ENCODE results near the gene L1CAM.

L1CAM gene

GRCh38 chrX:153883163-153883843, 2.7 kb downstream of the L1CAM start:
- CTCF ChIA-PET: interaction anchor here (1.0 to 1.1 kb wide), 2 partner anchors 26 to 64 kb away, joined by 3 read pairs; no protein-coding TSS in a partner anchor
- H3K27ac ChIP-seq (ENCODE audit: insufficient read depth in 1 of 2, low read depth in 1 of 2, low read length in 2 of 2, poor library complexity in 1 of 2, severe bottlenecking in 2 of 2): no peak overlapping the region
- H3K4me1 ChIP-seq (ENCODE audit: control extremely low read depth in 1 of 4, control insufficient read depth in 4 of 4, insufficient read depth in 4 of 4, low read length in 3 of 4): peaks cover 0 to 18% (median 14%) of the 10 kb centered on the region in 4 experiments
- peaks cover 0 to 96% (median 21%) of the 10 kb centered on the region in 5 experiments for H3K27me3 ChIP-seq (replicated peaks in 2 of 5; ENCODE audit: control insufficient read depth in 4 of 5, insufficient read depth in 5 of 5, low read length in 4 of 5)
- no peak for DNase-seq
- POLR2A ChIA-PET: no interaction called here
- H3K36me3 ChIP-seq (ENCODE audit: control insufficient read depth in 4 of 4, insufficient read depth in 4 of 4, low read length in 3 of 4): no peaks in the 10 kb centered on the region
- WGBS (ENCODE audit: insufficient coverage): 64% methylated on average over 11 of the region's 13 CpGs
- H3K9me3 ChIP-seq (ENCODE audit: control extremely low read depth in 1 of 5, control insufficient read depth in 4 of 5, insufficient read depth in 2 of 5, low read depth in 1 of 5, low read length in 4 of 5): peaks cover 0 to 2% (median 0%) of the 10 kb centered on the region in 5 experiments
- no peak overlapping the region for H3K4me3 ChIP-seq (ENCODE audit: control insufficient read depth in 1 of 7, extremely low read depth in 1 of 7, insufficient read depth in 4 of 7, low read depth in 2 of 7, low read length in 6 of 7)

GRCh38 chrX:153882557-153882956, 3.4 kb downstream of the L1CAM start:
- no peak for DNase-seq
- Histone ChIP-seq H3K27me3 (replicated peaks in 2 of 5; ENCODE audit: control insufficient read depth in 4 of 5, insufficient read depth in 5 of 5, low read length in 4 of 5) (peaks cover 0 to 96% (median 18%) of the 10 kb centered on the region in 5 experiments), H3K9me3 (ENCODE audit: control extremely low read depth in 1 of 5, control insufficient read depth in 4 of 5, insufficient read depth in 2 of 5, low read depth in 1 of 5, low read length in 4 of 5) (no peaks in the 10 kb centered on the region), H3K4me1 (ENCODE audit: control extremely low read depth in 1 of 4, control insufficient read depth in 4 of 4, insufficient read depth in 4 of 4, low read length in 3 of 4) (peaks cover 0 to 25% (median 19%) of the 10 kb centered on the region in 4 experiments), H3K27ac (ENCODE audit: insufficient read depth in 1 of 2, low read depth in 1 of 2, low read length in 2 of 2, poor library complexity in 1 of 2, severe bottlenecking in 2 of 2) (no peak overlapping the region), H3K36me3 (ENCODE audit: control insufficient read depth in 4 of 4, insufficient read depth in 4 of 4, low read length in 3 of 4) (no peaks in the 10 kb centered on the region), H3K4me3 (ENCODE audit: control insufficient read depth in 1 of 7, extremely low read depth in 1 of 7, insufficient read depth in 4 of 7, low read depth in 2 of 7, low read length in 6 of 7) (no peak overlapping the region)
- ChIA-PET POLR2A (no interaction called here), CTCF (interaction anchor here (1.0 kb wide), 1 partner anchor 65 kb away, joined by 3 read pairs; no protein-coding TSS in a partner anchor)
- WGBS (ENCODE audit: insufficient coverage): 58% methylated on average over 6 of the region's 7 CpGs

GRCh38 chrX:153882086-153882498, 3.9 kb downstream of the L1CAM start:
- Histone ChIP-seq H3K27me3 (replicated peaks in 2 of 5; ENCODE audit: control insufficient read depth in 4 of 5, insufficient read depth in 5 of 5, low read length in 4 of 5) (peaks cover 0 to 93% (median 18%) of the 10 kb centered on the region in 5 experiments), H3K27ac (ENCODE audit: insufficient read depth in 1 of 2, low read depth in 1 of 2, low read length in 2 of 2, poor library complexity in 1 of 2, severe bottlenecking in 2 of 2) (no peak overlapping the region), H3K4me3 (ENCODE audit: control insufficient read depth in 1 of 7, extremely low read depth in 1 of 7, insufficient read depth in 4 of 7, low read depth in 2 of 7, low read length in 6 of 7) (no peak overlapping the region), H3K4me1 (ENCODE audit: control extremely low read depth in 1 of 4, control insufficient read depth in 4 of 4, insufficient read depth in 4 of 4, low read length in 3 of 4) (peaks cover 0 to 27% (median 19%) of the 10 kb centered on the region in 4 experiments), H3K36me3 (ENCODE audit: control insufficient read depth in 4 of 4, insufficient read depth in 4 of 4, low read length in 3 of 4) (no peaks in the 10 kb centered on the region), H3K9me3 (ENCODE audit: control extremely low read depth in 1 of 5, control insufficient read depth in 4 of 5, insufficient read depth in 2 of 5, low read depth in 1 of 5, low read length in 4 of 5) (no peaks in the 10 kb centered on the region)
- POLR2A ChIA-PET: no interaction called here
- no peak for DNase-seq
- CTCF ChIA-PET: interaction anchor here (1.0 kb wide), 1 partner anchor 65 kb away, joined by 3 read pairs; no protein-coding TSS in a partner anchor
- WGBS (ENCODE audit: insufficient coverage): 66% methylated on average over 6 of the region's 8 CpGs

- Histone ChIP-seq H3K4me3 (ENCODE audit: control insufficient read depth in 1 of 7, extremely low read depth in 1 of 7, insufficient read depth in 4 of 7, low read depth in 2 of 7, low read length in 6 of 7) (no peak overlapping the region), H3K9me3 (ENCODE audit: control extremely low read depth in 1 of 5, control insufficient read depth in 4 of 5, insufficient read depth in 2 of 5, low read depth in 1 of 5, low read length in 4 of 5) (no peaks in the 10 kb centered on the region), H3K27ac (ENCODE audit: insufficient read depth in 1 of 2, low read depth in 1 of 2, low read length in 2 of 2, poor library complexity in 1 of 2, severe bottlenecking in 2 of 2) (no peak overlapping the region), H3K27me3 (replicated peaks in 2 of 5; ENCODE audit: control insufficient read depth in 4 of 5, insufficient read depth in 5 of 5, low read length in 4 of 5) (peaks cover 0 to 87% (median 16%) of the 10 kb centered on the region in 5 experiments), H3K36me3 (ENCODE audit: control insufficient read depth in 4 of 4, insufficient read depth in 4 of 4, low read length in 3 of 4) (no peaks in the 10 kb centered on the region), H3K4me1 (ENCODE audit: control extremely low read depth in 1 of 4, control insufficient read depth in 4 of 4, insufficient read depth in 4 of 4, low read length in 3 of 4) (peaks cover 0 to 27% (median 19%) of the 10 kb centered on the region in 4 experiments)
- ChIA-PET POLR2A (no interaction called here), CTCF (no interaction called here)
- no peak for DNase-seq
- 72% methylated on average over 7 of the region's 7 CpGs for WGBS (ENCODE audit: insufficient coverage)
Measured at GRCh38 chrX:153881281-153881680, 4.7 kb downstream of the L1CAM start.

- no peaks in the 10 kb centered on the region for H3K9me3 ChIP-seq (ENCODE audit: control extremely low read depth in 1 of 5, control insufficient read depth in 4 of 5, insufficient read depth in 2 of 5, low read depth in 1 of 5, low read length in 4 of 5)
- CTCF ChIA-PET: interaction anchor here (1.1 kb wide), 1 partner anchor 12 kb away, joined by 3 read pairs; no protein-coding TSS in a partner anchor
- H3K27ac ChIP-seq (ENCODE audit: insufficient read depth in 1 of 2, low read depth in 1 of 2, low read length in 2 of 2, poor library complexity in 1 of 2, severe bottlenecking in 2 of 2): no peak overlapping the region
- 36% methylated on average over 6 of the region's 6 CpGs for WGBS (ENCODE audit: insufficient coverage)
- H3K36me3 ChIP-seq (ENCODE audit: control insufficient read depth in 4 of 4, insufficient read depth in 4 of 4, low read length in 3 of 4): no peaks in the 10 kb centered on the region
- H3K27me3 ChIP-seq (replicated peaks in 2 of 5; ENCODE audit: control insufficient read depth in 4 of 5, insufficient read depth in 5 of 5, low read length in 4 of 5): peaks cover 0 to 83% (median 15%) of the 10 kb centered on the region in 5 experiments
- H3K4me3 ChIP-seq (ENCODE audit: control insufficient read depth in 1 of 7, extremely low read depth in 1 of 7, insufficient read depth in 4 of 7, low read depth in 2 of 7, low read length in 6 of 7): no peak overlapping the region
- POLR2A ChIA-PET: no interaction called here
- H3K4me1 ChIP-seq (ENCODE audit: control extremely low read depth in 1 of 4, control insufficient read depth in 4 of 4, insufficient read depth in 4 of 4, low read length in 3 of 4): peaks cover 0 to 27% (median 18%) of the 10 kb centered on the region in 4 experiments
- no peak for DNase-seq
Measured at GRCh38 chrX:153880440-153880815, 5.5 kb downstream of the L1CAM start.

GRCh38 chrX:153879741-153880439, 6.1 kb downstream of the L1CAM start:
- H3K4me3 ChIP-seq (ENCODE audit: control insufficient read depth in 1 of 7, extremely low read depth in 1 of 7, insufficient read depth in 4 of 7, low read depth in 2 of 7, low read length in 6 of 7): no peak overlapping the region
- peaks cover 0 to 27% (median 15%) of the 10 kb centered on the region in 4 experiments for H3K4me1 ChIP-seq (ENCODE audit: control extremely low read depth in 1 of 4, control insufficient read depth in 4 of 4, insufficient read depth in 4 of 4, low read length in 3 of 4)
- POLR2A ChIA-PET: no interaction called here
- no peak for DNase-seq
- no peak overlapping the region for H3K27ac ChIP-seq (ENCODE audit: insufficient read depth in 1 of 2, low read depth in 1 of 2, low read length in 2 of 2, poor library complexity in 1 of 2, severe bottlenecking in 2 of 2)
- WGBS (ENCODE audit: insufficient coverage): 73% methylated on average over 10 of the region's 12 CpGs
- no peaks in the 10 kb centered on the region for H3K9me3 ChIP-seq (ENCODE audit: control extremely low read depth in 1 of 5, control insufficient read depth in 4 of 5, insufficient read depth in 2 of 5, low read depth in 1 of 5, low read length in 4 of 5)
- CTCF ChIA-PET: interaction anchor here (1.1 kb wide), 1 partner anchor 11 kb away, joined by 3 read pairs; no protein-coding TSS in a partner anchor
- H3K36me3 ChIP-seq (ENCODE audit: control insufficient read depth in 4 of 4, insufficient read depth in 4 of 4, low read length in 3 of 4): no peaks in the 10 kb centered on the region
- H3K27me3 ChIP-seq (replicated peaks in 2 of 5; ENCODE audit: control insufficient read depth in 4 of 5, insufficient read depth in 5 of 5, low read length in 4 of 5): peaks cover 0 to 81% (median 11%) of the 10 kb centered on the region in 5 experiments
